HG03159 (cell line): ENCODE measurements around the gene EMC8.

Source experiments
- ATAC-seq: cut with Tn5 transposase; IDR thresholded peaks from one replicate; pipeline ENCODE4 v1.9.1; 2021; ENCODE audit warnings: mild to moderate bottlenecking, moderate library complexity; ENCODE audit not compliant: unreplicated experiment

Gene EMC8

GRCh38 chr16:85785927-85786326 lies 13.4 kb downstream of the EMC8 start:
- ATAC-seq: no peak

- ATAC-seq: no peak
These were observed 14.5 kb downstream of the EMC8 start for GRCh38 chr16:85784813-85785212.

GRCh38 chr16:85783441-85783840 lies 15.9 kb downstream of the EMC8 start:
- no peak for ATAC-seq

- ATAC-seq: no peak
These were observed 16.9 kb downstream of the EMC8 start for GRCh38 chr16:85782451-85782850.

- no peak for ATAC-seq
These were observed 17.5 kb downstream of the EMC8 start for GRCh38 chr16:85781695-85782370.

DNA sequence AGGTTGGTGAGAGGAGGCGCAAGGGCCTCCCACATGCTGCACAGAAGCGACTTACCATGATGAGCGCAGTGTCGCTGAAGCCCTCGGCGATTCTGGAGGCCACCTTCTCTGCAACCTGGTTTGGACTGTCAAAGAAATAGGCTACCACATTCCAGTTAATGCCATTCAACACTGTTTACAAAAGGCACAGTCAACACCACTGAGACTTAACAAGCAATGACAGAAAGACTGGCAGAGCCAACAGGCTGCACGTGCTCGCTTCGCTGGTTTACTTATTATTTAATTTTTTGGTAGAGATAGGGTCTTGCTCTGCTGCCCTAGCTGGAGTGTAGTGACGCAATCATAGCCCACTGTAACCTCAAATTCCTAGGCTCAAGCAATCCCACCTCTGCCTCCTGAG lies 18.2 kb downstream of the EMC8 start:
- no peak for ATAC-seq

DNA sequence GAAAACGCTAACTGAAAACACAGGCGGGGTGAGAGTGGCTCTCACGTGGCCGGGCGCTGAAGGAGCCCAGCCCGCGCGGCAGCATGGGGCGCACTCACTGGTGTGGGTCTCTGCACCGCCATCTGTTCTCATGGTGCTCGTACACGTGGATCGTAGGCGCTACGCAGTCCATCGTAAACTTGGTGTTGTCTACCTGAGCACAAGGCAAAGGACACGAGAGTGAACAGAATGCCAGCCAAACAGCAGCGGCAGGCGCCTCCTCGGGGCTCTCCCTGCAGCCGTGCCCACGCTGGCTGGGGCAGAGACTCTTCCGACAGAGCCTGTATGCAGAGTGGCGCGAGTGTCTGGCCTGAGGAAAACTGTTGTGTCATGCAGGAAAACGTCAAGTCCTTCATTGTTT lies 19.1 kb downstream of the EMC8 start:
- no peak for ATAC-seq

- no peak for ATAC-seq
These were observed 20.5 kb downstream of the EMC8 start for GRCh38 chr16:85778873-85779272.

- ATAC-seq: no peak
These were observed 21.6 kb downstream of the EMC8 start for GRCh38 chr16:85777583-85778310.

DNA sequence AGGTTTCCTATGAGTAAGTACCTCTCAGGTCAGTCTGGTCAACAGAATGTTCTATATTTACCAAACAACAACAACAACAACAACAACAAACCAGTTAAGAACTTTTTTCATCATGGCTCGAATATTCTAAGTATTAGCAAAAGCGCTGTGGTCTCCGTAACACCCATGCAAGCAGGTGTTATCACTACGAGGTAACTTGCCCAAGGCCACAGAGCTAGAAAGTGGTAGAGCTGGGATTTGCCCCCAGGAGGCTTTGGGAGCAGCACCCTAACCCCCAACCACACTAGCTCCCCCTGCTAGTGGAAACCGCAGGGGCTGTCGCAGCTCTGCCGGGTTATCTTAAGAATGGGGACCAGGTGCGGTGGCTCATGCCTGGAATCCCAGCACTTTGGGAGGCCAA lies 24.5 kb downstream of the EMC8 start:
- no peak for ATAC-seq

GRCh38 chr16:85774136-85774535 lies 25.2 kb downstream of the EMC8 start:
- no peak for ATAC-seq

DNA sequence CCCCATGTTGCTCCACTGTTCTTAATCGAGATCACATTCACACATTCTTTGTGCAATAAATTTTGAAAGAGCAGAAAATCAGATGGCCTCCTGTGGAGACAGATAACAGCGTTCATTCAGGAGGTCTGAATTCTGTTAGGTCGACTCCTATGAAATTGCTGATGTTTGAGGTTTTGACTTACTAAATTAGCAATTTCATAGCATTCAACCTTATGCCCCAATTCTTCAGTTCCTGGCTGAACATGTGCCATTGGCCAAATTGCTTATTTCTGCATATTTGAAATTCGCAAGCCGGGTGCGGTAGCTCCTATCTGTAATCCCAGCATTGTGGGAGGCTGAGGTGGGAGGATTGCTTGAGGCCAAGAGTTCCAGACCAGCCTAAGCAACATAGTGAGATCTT lies 26.3 kb downstream of the EMC8 start:
- no peak for ATAC-seq

DNA sequence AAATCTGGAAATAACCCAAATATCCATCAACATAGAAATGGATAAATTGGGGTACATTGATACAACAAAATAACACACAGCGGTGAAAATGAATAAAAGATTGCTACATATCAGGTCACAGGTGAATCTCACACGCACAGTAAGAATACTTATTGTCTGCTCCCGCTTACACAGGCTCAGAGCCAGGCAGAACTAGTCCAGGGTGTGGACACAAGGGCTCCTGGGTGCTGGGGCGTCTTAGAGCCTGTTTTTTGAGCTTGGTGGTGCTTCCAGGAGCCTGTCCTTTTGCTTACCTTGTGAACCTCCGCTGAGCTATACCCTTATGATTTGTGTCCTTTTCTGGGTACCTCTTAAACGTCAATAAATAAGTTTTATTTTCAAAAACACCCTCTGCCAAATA lies 28.6 kb downstream of the EMC8 start:
- no peak for ATAC-seq

DNA sequence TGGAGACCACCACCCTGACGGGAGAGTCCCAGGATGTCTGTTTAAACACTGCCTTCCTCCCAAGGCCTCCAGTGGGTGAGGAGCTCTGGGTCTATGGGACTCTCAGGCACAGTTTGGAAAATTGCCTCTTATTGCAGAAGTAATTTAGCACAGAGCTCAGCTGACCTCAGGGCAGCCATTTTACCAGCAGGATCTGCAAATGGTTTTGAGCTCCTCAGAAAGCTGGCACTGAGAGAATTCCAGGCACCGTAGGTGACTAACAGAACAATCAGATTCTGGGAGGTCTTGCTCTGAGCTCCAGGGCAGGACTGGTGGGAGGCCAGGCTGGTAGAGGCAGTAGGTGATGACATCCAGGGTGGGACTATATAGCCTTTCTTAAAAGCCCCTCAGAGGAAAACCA lies 31.1 kb downstream of the EMC8 start:
- no peak for ATAC-seq

DNA sequence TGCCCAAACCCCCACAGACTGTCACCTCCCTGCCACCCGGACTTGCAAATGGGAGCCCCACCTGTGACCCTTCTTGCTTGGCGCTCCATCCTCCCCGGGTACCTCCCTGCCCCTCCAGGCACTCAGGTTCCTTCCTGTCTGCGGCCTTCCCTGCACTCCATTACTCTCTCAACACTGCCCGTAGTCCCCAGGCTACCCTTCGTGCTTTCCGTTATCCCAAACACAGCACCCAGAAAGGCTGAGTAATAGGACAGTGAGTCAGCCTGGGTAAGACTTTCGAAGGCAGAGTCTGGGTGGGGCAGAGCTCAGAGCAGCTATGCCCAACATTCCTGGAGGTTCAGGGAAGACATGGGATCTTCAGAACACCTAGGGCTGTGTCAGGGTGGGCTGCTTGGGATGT lies 31.8 kb downstream of the EMC8 start:
- ATAC-seq: no peak

- ATAC-seq: no peak
These were observed 33.6 kb downstream of the EMC8 start for GRCh38 chr16:85765767-85766166.

GRCh38 chr16:85765211-85765610 lies 34.1 kb downstream of the EMC8 start:
- no peak for ATAC-seq

- ATAC-seq: no peak
These were observed 35.7 kb downstream of the EMC8 start for GRCh38 chr16:85763616-85764015.

DNA sequence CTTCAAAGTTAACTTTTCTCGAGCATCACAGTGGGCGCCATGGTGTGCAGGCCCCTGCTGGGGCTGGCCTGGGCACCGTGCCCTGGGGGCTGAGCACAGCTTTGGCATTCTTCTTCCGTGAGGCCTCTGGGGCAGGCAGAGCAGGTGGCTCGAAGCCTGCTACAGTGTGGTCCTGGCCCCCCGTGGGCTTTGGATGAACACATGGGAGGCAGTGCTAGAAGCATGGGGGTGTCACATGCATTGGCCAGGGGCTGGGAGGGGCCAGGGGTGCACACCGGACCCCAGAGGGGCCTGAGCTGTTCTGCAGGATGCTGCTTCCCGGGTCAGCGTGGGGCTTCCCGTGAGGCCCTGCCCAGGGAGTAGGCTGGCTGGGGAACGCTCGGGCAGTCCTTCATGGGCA lies 36.4 kb downstream of the EMC8 start:
- no peak for ATAC-seq

GRCh38 chr16:85761861-85762260 lies 37.5 kb downstream of the EMC8 start:
- ATAC-seq: no peak

GRCh38 chr16:85759631-85760419 lies 39.5 kb downstream of the EMC8 start:
- ATAC-seq: no peak

GRCh38 chr16:85759136-85759535 lies 40.2 kb downstream of the EMC8 start:
- ATAC-seq: no peak
